HEK293T (cell line): Measurements from ENCODE around the gene NME3.

Source experiments
- CTCF ChIA-PET: fragments of 350-600 bp; formaldehyde crosslinking; extraction: SDS; loops from one replicate; lab custom pipeline; 2021; ENCODE audit warnings: antibody characterized with exemption, inconsistent platforms; lab: Yijun Ruan, JAX
- POLR2A ChIA-PET: fragments of 350-600 bp; formaldehyde crosslinking; extraction: SDS; loops from one replicate; lab custom pipeline; 2020; ENCODE audit warnings: antibody characterized with exemption, inconsistent platforms; lab: Yijun Ruan, JAX
- DNase-seq: peaks from one replicate; pipeline ENCODE4 v3.0.0; 2012; ENCODE audit warnings: mixed read lengths; ENCODE audit errors: extremely low spot score
- ARNT ChIP-seq: fragments of 450-650 bp; IDR thresholded peaks from 2 replicates; pipeline ENCODE4 v1.6.1; 2017; ENCODE audit warnings: mild to moderate bottlenecking
- BHLHE40 ChIP-seq: fragments of 450-650 bp; IDR thresholded peaks from 2 replicates; pipeline ENCODE4 v1.6.1; 2016; ENCODE audit warnings: mild to moderate bottlenecking, moderate library complexity, borderline replicate concordance
- CTBP1 ChIP-seq: fragments of 450-650 bp; IDR thresholded peaks from 2 replicates; pipeline ENCODE4 v1.6.1; 2016; ENCODE audit warnings: borderline replicate concordance
- ELF4 ChIP-seq: fragments of 450-650 bp; IDR thresholded peaks from 2 replicates; pipeline ENCODE4 v1.6.1; 2017; ENCODE audit warnings: antibody characterized with exemption
- FOXA1 ChIP-seq: fragments of 450-650 bp; IDR thresholded peaks from 2 replicates; pipeline ENCODE4 v1.6.1; 2016; ENCODE audit warnings: mild to moderate bottlenecking
- FOXK2 ChIP-seq: fragments of 450-650 bp; IDR thresholded peaks from 2 replicates; pipeline ENCODE4 v1.6.1; 2016; ENCODE audit warnings: mild to moderate bottlenecking
- FOXM1 ChIP-seq: fragments of 450-650 bp; IDR thresholded peaks from 2 replicates; pipeline ENCODE4 v1.6.1; 2017; ENCODE audit warnings: mild to moderate bottlenecking, borderline replicate concordance
- HDGF ChIP-seq: fragments of 450-650 bp; IDR thresholded peaks from 2 replicates; pipeline ENCODE4 v1.6.1; 2017; ENCODE audit warnings: antibody characterized with exemption, borderline replicate concordance
- L3MBTL2 ChIP-seq: fragments of 450-650 bp; conservative IDR thresholded peaks from 2 replicates; pipeline ENCODE4 v1.6.1; 2016; ENCODE audit warnings: mild to moderate bottlenecking
- LEF1 ChIP-seq: fragments of 450-650 bp; IDR thresholded peaks from 2 replicates; pipeline ENCODE4 v1.6.1; 2017; ENCODE audit warnings: mild to moderate bottlenecking, borderline replicate concordance
- NFRKB ChIP-seq: fragments of 450-650 bp; IDR thresholded peaks from 2 replicates; pipeline ENCODE4 v1.6.1; 2016; ENCODE audit warnings: mild to moderate bottlenecking, moderate library complexity
- SP1 ChIP-seq: fragments of 450-650 bp; IDR thresholded peaks from 2 replicates; pipeline ENCODE4 v1.6.1; 2017
- SUZ12 ChIP-seq: fragments of 450-650 bp; IDR thresholded peaks from 2 replicates; pipeline ENCODE4 v1.6.1; 2016; ENCODE audit warnings: mild to moderate bottlenecking
- TARDBP ChIP-seq: fragments of 450-650 bp; IDR thresholded peaks from 2 replicates; pipeline ENCODE4 v1.6.1; 2016
- ZNF384 ChIP-seq: fragments of 450-650 bp; IDR thresholded peaks from 2 replicates; pipeline ENCODE4 v1.6.1; 2016
- TF ChIP-seq, protein P1 (sequence below): fragments of 450-650 bp; IDR thresholded peaks from 2 replicates; pipeline ENCODE4 v1.6.1; 2016

NME3 gene

DNA sequence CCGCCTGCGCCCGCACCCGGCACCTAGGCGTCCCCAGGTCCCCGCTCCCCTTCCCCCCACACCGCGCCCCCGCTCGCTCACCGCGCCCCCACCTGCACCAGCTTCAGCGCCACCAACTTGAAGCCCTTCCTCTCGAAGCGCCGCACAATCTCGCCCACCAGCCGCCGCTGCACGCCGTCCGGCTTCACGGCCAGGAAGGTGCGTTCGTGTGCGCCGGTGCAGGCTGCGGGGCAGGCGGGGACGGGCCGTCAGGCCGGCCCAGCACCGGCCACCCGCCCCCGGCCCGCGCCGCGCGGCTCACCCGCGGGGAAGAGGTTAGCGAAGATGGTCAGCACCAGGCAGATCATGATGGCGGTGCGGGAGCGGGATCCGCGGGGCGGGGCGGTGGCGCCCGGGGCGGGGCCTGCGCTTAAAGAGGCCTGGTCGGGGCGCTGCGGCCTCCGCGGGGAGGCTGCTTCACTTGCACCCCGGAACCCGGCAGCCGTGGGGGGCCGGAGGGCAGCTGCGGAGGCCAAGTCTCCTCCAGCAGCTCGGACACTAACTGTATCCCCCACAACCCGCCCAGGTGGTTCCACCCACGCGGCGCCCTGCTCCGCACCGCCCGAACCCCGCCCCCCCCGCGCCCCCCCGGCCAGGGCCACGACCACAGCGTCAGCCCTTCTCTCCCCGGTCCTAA, at the start of gene NME3:
Gene NME3 (minus strand): TSS at position 356 of the 676 bp plus-strand sequence. CDS start 9 bp downstream, at position 347.
- POLR2A ChIA-PET: interaction anchor here (1.4 to 5.6 kb wide), 4 partner anchors 11 to 194 kb away, joined by 4 to 71 read pairs (median 12); partner anchors contain the start of genes MAPK8IP3, NUBP2, RPS2 and SPSB3
- TF ChIP-seq ARNT (no peak), FOXK2 (no peak), TARDBP (no peak), CTBP1 (no peak), HDGF (no peak), FOXA1 (no peak), BHLHE40 (no peak), SP1 (no peak)
- TF ChIP-seq, protein P1, sequence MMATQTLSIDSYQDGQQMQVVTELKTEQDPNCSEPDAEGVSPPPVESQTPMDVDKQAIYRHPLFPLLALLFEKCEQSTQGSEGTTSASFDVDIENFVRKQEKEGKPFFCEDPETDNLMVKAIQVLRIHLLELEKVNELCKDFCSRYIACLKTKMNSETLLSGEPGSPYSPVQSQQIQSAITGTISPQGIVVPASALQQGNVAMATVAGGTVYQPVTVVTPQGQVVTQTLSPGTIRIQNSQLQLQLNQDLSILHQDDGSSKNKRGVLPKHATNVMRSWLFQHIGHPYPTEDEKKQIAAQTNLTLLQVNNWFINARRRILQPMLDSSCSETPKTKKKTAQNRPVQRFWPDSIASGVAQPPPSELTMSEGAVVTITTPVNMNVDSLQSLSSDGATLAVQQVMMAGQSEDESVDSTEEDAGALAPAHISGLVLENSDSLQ: no peak
- CTCF ChIA-PET: interaction anchor here (0.6 to 1.5 kb wide), 2 partner anchors 48 to 65 kb away, joined by 3 read pairs; partner anchors contain the start of gene MAPK8IP3
- DNase-seq: peak; percentile 69

DNA sequence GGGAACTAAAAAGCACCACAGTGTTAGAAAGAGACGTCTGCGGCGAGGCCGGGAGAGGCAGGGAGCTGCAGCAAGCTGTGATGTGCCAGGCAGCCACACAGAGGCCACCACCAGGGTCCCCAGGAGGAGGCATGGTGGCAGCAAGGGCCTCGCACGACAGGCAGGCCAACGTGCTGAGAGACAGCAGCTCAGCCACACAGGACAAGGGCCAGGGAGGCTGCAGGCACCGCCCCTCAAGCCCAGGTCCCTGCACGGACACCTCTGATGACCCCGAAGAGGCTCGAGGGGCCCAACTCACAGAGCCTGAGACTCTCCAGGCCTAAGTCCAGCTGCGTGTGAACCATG, 49.6 kb upstream of the NME3 start:
- ChIA-PET CTCF (no interaction called here), POLR2A (interaction anchor here (0.6 kb wide), 1 partner anchor 18 kb away, joined by 5 read pairs; no protein-coding TSS in a partner anchor)
- no peak for TF ChIP-seq ZNF384
- TF ChIP-seq, protein P1: no peak
- no peak for DNase-seq

DNA sequence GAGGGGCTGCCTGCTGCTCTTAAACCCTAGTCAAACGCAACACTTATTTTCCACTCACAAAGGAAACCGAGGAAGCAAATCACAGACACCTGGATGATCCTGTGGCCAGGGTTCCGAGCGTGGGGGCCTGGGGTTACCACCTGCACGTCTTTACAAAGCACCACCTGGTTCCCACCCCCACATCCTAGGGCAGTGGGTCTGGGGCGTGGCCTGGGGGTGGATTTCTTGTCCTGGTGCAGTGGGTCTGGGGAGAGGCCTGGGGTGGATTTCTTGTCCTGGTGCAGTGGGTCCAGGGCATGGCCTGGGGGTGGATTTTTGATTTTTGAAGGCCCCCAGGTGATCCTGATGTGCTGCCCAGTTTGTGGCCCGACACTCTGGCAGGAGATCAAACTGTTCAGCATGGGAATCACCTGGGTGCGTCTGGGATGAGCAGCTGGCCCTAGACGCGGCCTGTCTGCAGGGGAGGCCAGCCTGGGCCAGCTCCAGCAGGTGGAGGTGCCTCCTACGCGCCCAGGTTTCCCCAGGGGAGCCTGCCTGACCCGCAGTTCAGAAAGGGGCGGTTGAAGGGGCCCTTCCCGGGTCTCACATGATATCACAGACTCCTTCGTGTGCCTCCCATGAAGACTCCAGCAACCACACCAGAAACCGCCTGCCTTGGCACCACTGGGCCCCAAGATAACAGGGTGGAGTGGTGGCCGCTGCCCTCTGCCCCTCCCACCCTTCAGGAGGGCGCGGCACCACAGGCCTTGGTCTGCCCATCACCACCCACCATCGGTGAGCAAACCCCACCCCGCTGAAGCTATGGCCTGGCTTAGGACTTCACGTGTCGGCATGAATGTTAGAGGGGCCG, 49.0 kb upstream of the NME3 start:
- ChIA-PET POLR2A (no interaction called here), CTCF (no interaction called here)
- TF ChIP-seq ARNT (no peak), ZNF384 (no peak), FOXM1 (no peak)
- no peak for DNase-seq

DNA sequence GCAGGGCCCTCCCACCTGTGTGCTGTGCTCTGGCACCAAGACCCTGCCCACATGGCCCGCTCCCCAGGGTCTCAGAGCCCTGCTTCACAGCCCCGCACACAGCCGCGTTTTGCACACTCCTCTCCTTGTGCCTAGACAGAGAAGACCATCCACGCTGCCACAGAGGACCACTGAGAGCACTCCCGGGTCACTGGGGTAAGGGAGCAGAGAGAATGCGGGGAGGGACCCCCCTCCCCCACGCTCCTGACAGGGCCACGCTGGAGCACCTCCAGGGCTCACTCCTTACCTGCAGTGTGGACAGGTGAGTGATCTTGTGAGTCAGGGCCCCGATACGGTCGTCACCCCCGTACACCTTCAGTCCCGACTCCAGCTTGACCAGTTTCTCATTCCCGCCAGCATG, 48.3 kb upstream of the NME3 start:
- CTCF ChIA-PET: no interaction called here
- TF ChIP-seq LEF1 (no peak), CTBP1 (no peak), NFRKB (no peak), SP1 (no peak), ELF4 (no peak), FOXM1 (no peak)
- DNase-seq: no peak
- POLR2A ChIA-PET: no interaction called here

DNA sequence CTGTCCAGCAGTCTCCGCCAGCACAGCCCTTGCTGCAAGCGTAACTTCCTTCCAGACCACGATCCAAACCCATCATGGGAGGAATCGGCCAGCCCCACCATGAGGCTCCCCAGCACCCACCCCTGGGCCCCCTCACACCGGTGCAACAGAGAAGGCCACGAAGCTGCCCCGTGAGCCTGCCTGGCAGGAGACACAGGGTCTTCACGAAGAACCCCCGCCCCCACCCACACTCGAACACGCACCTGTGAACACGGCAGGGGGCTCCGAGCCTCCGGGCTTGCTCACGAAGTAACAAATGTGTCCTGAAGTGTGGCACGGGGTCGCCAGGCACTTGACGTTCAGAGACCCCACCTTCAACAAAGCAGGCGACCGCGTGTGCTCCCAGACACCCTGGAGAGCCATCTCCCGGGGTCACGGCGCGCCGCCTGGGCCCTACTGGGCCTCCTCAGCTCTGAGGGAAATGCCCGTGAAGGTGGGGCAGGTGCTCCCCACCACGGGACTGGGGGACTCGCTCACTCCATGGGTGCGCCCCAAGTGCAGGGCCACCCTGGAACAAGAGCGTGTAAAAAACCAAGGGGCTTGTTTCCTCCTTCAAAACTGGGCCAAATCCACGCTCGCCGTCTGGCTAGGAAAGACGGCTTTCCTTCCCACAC, 47.7 kb upstream of the NME3 start:
- no peak for DNase-seq
- no peak for TF ChIP-seq BHLHE40
- no peak for TF ChIP-seq FOXM1
- TF ChIP-seq ARNT: no peak
- no peak for TF ChIP-seq TARDBP
- TF ChIP-seq SUZ12: no peak
- TF ChIP-seq CTBP1: no peak
- no peak for TF ChIP-seq FOXA1
- no peak for TF ChIP-seq NFRKB
- TF ChIP-seq HDGF: no peak
- TF ChIP-seq LEF1: no peak
- no peak for TF ChIP-seq ELF4
- no peak for TF ChIP-seq L3MBTL2
- ChIA-PET POLR2A (no interaction called here), CTCF (no interaction called here)

DNA sequence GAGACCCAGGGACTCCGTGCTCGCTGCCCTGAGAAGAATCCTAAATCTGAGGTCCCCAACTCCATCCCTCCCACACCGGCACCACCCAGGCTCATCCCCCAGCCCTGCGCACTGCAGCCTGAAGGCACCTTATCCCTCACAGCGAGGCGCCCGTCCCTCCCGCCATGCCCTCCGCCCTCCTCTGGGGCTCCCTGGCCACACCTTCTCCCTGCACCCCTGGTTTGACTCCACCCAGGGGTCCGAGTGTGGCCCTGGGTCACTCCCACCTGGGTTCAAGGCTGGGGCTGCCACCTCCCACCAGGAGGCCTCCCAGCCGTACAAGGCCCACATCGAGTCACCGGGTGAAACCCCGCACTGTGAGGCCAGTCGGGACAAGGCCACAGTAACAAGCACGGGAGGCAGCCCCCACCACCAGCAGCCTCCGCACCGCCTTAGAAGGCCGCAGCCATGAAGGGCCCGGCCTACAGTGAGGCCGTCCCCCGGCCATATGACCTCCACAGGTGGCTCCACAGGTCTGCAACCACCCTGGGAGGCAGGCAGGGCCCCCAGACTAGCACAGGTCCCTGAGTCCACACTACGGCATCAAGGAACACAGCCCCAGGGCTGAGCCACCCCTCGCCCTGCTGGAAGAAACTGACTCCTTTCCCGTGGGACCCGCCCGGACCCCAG, 47.0 kb upstream of the NME3 start:
- no peak for DNase-seq
- ChIA-PET CTCF (no interaction called here), POLR2A (no interaction called here)
- TF ChIP-seq BHLHE40: no peak
- no peak for TF ChIP-seq FOXM1
- no peak for TF ChIP-seq SUZ12

DNA sequence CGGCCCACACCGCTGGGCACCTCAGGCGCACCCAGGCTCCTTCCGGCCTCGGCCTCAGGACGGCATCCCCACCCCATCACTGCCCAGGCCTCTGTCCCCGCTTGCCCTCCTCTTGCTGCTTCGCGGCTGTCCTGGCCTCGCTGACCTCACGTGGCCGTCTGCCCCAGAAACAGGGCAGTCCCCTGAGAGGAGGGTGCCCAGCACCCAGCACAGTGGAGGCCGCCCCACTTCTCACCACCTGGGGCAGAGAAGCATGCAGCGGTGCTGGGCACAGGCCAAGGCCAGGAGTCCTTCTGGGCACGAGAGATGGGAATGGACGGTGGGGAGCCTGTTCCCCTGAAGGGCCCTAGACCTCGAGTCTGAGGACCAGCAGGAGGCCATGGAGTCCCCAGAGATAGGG, 46.4 kb upstream of the NME3 start:
- ChIA-PET CTCF (no interaction called here), POLR2A (interaction anchor here (0.8 kb wide), 1 partner anchor 9 kb away, joined by 3 read pairs; the partner anchor contains the start of genes FAHD1 and HAGH)
- DNase-seq: no peak
- TF ChIP-seq ELF4: no peak
- TF ChIP-seq, protein P1: no peak
- TF ChIP-seq CTBP1: no peak
- no peak for TF ChIP-seq L3MBTL2
